Measurements from ENCODE around the gene ANKK1. TPM values are rescaled to one million over a fixed set of nuclear protein-coding genes. Genes with fewer than 3 reads are reported as not detected.

ANKK1 gene
- total and polyA plus RNA-seq, 7 donors, result 0.45 to 0.54 TPM; not detected in 5

DNA sequence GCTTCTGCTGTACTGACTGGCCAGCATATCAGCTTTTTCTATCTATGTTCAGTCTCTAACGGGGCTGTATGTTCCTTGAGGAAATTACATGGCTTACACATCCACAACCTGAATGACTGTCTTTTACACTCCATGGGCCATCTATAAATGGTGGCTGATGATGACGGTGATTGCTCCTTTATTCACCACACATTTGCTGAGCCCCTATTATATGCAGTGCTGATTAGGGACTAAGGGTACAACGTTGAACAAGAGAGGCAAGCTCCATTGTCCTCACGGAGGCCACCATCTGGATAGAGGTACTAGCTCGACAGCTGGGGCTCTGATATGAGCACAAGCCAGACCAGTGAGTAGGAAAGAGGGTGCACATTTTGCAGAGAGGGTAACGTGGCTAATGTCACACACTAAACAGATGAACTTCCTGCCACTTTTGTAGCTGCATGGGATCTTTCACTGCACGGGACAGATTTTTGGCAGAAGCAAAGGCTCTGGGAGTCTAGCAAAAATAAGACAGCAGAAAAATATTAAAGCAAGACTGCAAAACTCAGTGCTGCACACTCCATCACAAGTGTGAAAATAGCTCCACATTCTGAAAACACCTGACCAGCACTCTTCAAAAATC, 57.0 kb downstream of the ANKK1 start:
- H3K27ac ChIP-seq, result no peak overlapping the region
- H3K4me1 ChIP-seq, result peaks cover 0 to 36% (median 24%) of the 10 kb centered on the region in 4 donors
- no peaks in the 10 kb centered on the region for H3K36me3 ChIP-seq
- no peak for DNase-seq
- intact Hi-C loops (cut with DNase I), result no loop called here
- peak; percentile 21 to 93 (median 74) for TF ChIP-seq POLR2AphosphoS5 (IDR thresholded peaks at IDR 0.05)
- no peak for TF ChIP-seq POLR2A (IDR thresholded peaks at IDR 0.05)
- no peak overlapping the region for H3K4me3 ChIP-seq
- 69 to 80% methylated on average over 7 of the region's 7 CpGs for WGBS, 2 donors
- H3K27me3 ChIP-seq, result no peaks in the 10 kb centered on the region
- no peaks in the 10 kb centered on the region for H3K9me3 ChIP-seq

- no peak overlapping the region for H3K27ac ChIP-seq
- DNase-seq, result no peak
- 75% methylated on average over 6 of the region's 6 CpGs for WGBS, 2 donors
- TF ChIP-seq POLR2AphosphoS5 (IDR thresholded peaks at IDR 0.05), result peak in 2 of 4 donors; percentile 13 to 48
- no peak for TF ChIP-seq POLR2A (IDR thresholded peaks at IDR 0.05)
- no peak for TF ChIP-seq EP300 (IDR thresholded peaks at IDR 0.05)
- TF ChIP-seq, protein P1, sequence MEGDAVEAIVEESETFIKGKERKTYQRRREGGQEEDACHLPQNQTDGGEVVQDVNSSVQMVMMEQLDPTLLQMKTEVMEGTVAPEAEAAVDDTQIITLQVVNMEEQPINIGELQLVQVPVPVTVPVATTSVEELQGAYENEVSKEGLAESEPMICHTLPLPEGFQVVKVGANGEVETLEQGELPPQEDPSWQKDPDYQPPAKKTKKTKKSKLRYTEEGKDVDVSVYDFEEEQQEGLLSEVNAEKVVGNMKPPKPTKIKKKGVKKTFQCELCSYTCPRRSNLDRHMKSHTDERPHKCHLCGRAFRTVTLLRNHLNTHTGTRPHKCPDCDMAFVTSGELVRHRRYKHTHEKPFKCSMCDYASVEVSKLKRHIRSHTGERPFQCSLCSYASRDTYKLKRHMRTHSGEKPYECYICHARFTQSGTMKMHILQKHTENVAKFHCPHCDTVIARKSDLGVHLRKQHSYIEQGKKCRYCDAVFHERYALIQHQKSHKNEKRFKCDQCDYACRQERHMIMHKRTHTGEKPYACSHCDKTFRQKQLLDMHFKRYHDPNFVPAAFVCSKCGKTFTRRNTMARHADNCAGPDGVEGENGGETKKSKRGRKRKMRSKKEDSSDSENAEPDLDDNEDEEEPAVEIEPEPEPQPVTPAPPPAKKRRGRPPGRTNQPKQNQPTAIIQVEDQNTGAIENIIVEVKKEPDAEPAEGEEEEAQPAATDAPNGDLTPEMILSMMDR (IDR thresholded peaks at IDR 0.05), result no peak
- H3K36me3 ChIP-seq, result no peaks in the 10 kb centered on the region
- peaks cover 0 to 36% (median 24%) of the 10 kb centered on the region in 4 donors for H3K4me1 ChIP-seq
- no peaks in the 10 kb centered on the region for H3K9me3 ChIP-seq
- H3K4me3 ChIP-seq, result no peak overlapping the region
- H3K27me3 ChIP-seq, result no peaks in the 10 kb centered on the region
- intact Hi-C loops (cut with DNase I), result no loop called here
Observed at GRCh38 chr11:113446112-113446511, 58.5 kb downstream of the ANKK1 start.

- WGBS, 2 donors, result 82 to 85% methylated on average over 6 of the region's 6 CpGs
- H3K4me1 ChIP-seq, result peaks cover 0 to 36% (median 24%) of the 10 kb centered on the region in 4 donors
- intact Hi-C loops (cut with DNase I), result no loop called here
- H3K4me3 ChIP-seq, result no peak overlapping the region
- no peaks in the 10 kb centered on the region for H3K27me3 ChIP-seq
- no peak overlapping the region for H3K27ac ChIP-seq
- TF ChIP-seq, protein P1 (IDR thresholded peaks at IDR 0.05), result no peak
- TF ChIP-seq EP300 (IDR thresholded peaks at IDR 0.05), result no peak
- TF ChIP-seq POLR2A (IDR thresholded peaks at IDR 0.05), result no peak
- no peak for TF ChIP-seq POLR2AphosphoS5 (IDR thresholded peaks at IDR 0.05)
- H3K36me3 ChIP-seq, result no peaks in the 10 kb centered on the region
- no peaks in the 10 kb centered on the region for H3K9me3 ChIP-seq
- no peak for DNase-seq
Observed at GRCh38 chr11:113446938-113447337, 59.4 kb downstream of the ANKK1 start.

DNA sequence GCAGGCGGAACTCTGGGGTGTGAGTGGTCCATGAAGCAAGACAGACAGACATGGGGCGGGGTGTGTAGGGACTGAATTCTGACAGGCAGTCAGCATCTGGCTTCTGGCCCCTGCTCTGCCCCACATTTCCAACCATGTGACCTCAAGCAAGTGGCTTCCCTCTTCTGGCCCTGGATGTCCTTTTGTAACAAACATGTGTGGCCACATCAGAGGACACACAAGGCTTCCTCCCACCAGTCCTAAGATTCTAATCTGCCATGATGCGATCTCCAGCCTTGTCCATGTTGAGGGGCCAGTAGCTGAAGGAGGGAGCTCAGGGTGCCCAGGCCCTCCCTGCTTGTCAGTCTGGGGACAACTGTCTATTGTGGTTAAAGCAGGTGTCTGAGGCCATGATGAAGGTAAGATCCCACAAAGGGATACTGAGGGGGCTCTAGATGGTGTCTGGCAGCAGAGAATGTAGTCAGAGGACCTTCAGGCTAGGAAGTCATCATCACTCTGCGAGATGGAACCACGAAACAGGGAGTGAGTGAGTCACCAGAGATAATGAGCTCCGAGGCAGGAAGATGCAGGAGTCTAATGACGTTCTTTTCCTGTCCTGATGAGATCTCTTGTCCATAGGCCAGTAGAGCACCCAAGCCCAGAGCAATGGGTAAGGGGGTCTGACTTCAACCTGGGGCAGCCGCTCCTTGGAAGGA, 60.2 kb downstream of the ANKK1 start:
- no peak for TF ChIP-seq POLR2AphosphoS5 (IDR thresholded peaks at IDR 0.05)
- TF ChIP-seq EP300 (IDR thresholded peaks at IDR 0.05), result no peak
- no peak for TF ChIP-seq POLR2A (IDR thresholded peaks at IDR 0.05)
- TF ChIP-seq, protein P1 (IDR thresholded peaks at IDR 0.05), result no peak
- H3K27me3 ChIP-seq, result no peaks in the 10 kb centered on the region
- H3K36me3 ChIP-seq, result no peaks in the 10 kb centered on the region
- WGBS, 2 donors, result 78 to 80% methylated on average over 8 of the region's 8 CpGs
- H3K4me3 ChIP-seq, result no peak overlapping the region
- H3K4me1 ChIP-seq, result peaks cover 0 to 36% (median 24%) of the 10 kb centered on the region in 4 donors
- no peak for DNase-seq
- no peaks in the 10 kb centered on the region for H3K9me3 ChIP-seq
- intact Hi-C loops (cut with DNase I), result no loop called here
- no peak overlapping the region for H3K27ac ChIP-seq

DNA sequence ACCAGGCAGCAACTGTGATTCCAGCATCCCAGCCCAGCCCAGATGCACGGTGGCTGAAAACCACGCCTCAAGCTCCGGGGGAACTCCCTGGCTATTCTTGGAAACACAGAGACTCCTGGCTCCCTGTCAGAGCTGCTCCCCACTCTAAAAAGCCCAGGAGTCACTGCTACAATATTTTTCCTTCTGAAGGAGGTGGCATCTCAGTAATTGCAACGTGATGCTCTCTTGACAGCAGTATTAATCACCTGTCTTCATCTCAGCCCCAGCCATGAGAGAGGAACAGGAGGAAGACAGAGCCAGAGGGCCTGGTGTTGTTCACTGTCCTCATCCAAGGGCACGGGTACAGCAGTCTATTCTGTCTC, 60.7 kb downstream of the ANKK1 start:
- H3K36me3 ChIP-seq, result no peaks in the 10 kb centered on the region
- 37 to 65% methylated on average over 5 of the region's 5 CpGs for WGBS, 2 donors
- TF ChIP-seq POLR2A (IDR thresholded peaks at IDR 0.05), result no peak
- TF ChIP-seq EP300 (IDR thresholded peaks at IDR 0.05), result no peak
- TF ChIP-seq, protein P1 (IDR thresholded peaks at IDR 0.05), result no peak
- TF ChIP-seq POLR2AphosphoS5 (IDR thresholded peaks at IDR 0.05), result no peak
- intact Hi-C loops (cut with DNase I), result no loop called here
- no peak for DNase-seq
- H3K27ac ChIP-seq, result no peak overlapping the region
- H3K9me3 ChIP-seq, result no peaks in the 10 kb centered on the region
- peaks cover 0 to 36% (median 24%) of the 10 kb centered on the region in 4 donors for H3K4me1 ChIP-seq
- H3K27me3 ChIP-seq, result no peaks in the 10 kb centered on the region
- H3K4me3 ChIP-seq, result no peak overlapping the region
